Endothelial cell of umbilical vein (primary cell): ENCODE data around the gene PAM16. TPM values are rescaled to one million over a fixed set of nuclear protein-coding genes. Genes with fewer than 3 reads are reported as not detected.

Source experiments
- BruUV-seq: library from RNA; stranded (reverse); fragments of 400-500 nt; replicated peaks from 2 replicates; lab custom pipeline; 2021; lab: Mats Ljungman, UMichigan
- CTCF ChIA-PET: fragments of 300-600, 350-600 bp; sonication (Branson Sonifier 250); formaldehyde crosslinking; loops from one replicate; lab custom pipeline; 2021; ENCODE audit warnings: antibody characterized with exemption, inconsistent platforms; lab: Charles Lee
- POLR2A ChIA-PET: fragments of 300-600, 350-600 bp; sonication (Branson Sonifier 250); formaldehyde crosslinking; loops from one replicate; lab custom pipeline; 2021; ENCODE audit warnings: antibody characterized with exemption, inconsistent platforms; lab: Charles Lee
- DNase-seq: peaks from one replicate; pipeline ENCODE4 v3.0.0-alpha.2; 2011; ENCODE audit warnings: low read depth, low spot score
- FAIRE-seq: peaks from 2 replicates; lab custom pipeline; 2011; peaks lifted over from hg19 to GRCh38; lab: Jason Lieb, UNC
- H2AFZ ChIP-seq: 2 replicates; pipeline ENCODE4 v1.6.0; 2012; ENCODE audit warnings: low read depth, low read length, control low read depth, inconsistent platforms
- H3K27ac ChIP-seq: 2 replicates; pipeline ENCODE4 v1.5.1; 2011; ENCODE audit warnings: low read depth, mild to moderate bottlenecking, control low read depth, low read length, moderate library complexity; ENCODE audit not compliant: insufficient read depth
- H3K27me3 ChIP-seq, 2 experiments: 2 replicates each; pipeline versions ENCODE4 v1.6.0 to v1.6.1; 2011; ENCODE audit warnings: low read length in 2 of 2, mixed read lengths in 1 of 2; ENCODE audit not compliant: control insufficient read depth in 2 of 2, insufficient read depth in 2 of 2
- H3K36me3 ChIP-seq, 2 experiments: 2 replicates in 1 of 2; 3 replicates in 1 of 2; pipeline ENCODE4 v1.5.1; 2011; ENCODE audit warnings: low read length in 2 of 2, mild to moderate bottlenecking in 1 of 2, moderate library complexity in 1 of 2; ENCODE audit not compliant: control insufficient read depth in 2 of 2, insufficient read depth in 2 of 2; ENCODE audit errors: extremely low read depth in 1 of 2
- H3K4me1 ChIP-seq: 3 replicates; pipeline ENCODE4 v1.5.1; 2011; ENCODE audit warnings: mild to moderate bottlenecking, low read length; ENCODE audit not compliant: control insufficient read depth, insufficient read depth; ENCODE audit errors: extremely low read depth
- H3K4me2 ChIP-seq: 2 replicates; pipeline ENCODE4 v1.6.1; 2011; ENCODE audit warnings: low read length, control low read depth, mixed read lengths; ENCODE audit not compliant: insufficient read depth
- H3K4me3 ChIP-seq, 3 experiments: fragments of 200-600 bp in 1 of 3; sonication (generic), shearing (Covaris generic) in 1 of 3; replicated peaks in 1 of 3; 2 replicates each; pipeline ENCODE4 v1.5.1; 2011 to 2016; ENCODE audit warnings: control low read depth in 3 of 3, low read length in 3 of 3, mild to moderate bottlenecking in 2 of 3, inconsistent platforms in 1 of 3, low read depth in 1 of 3, moderate library complexity in 1 of 3; ENCODE audit not compliant: insufficient read depth in 1 of 3
- H3K79me2 ChIP-seq: 2 replicates; pipeline ENCODE4 v1.6.0; 2012; ENCODE audit warnings: low read length, inconsistent platforms; ENCODE audit not compliant: control insufficient read depth, insufficient read depth
- H3K9ac ChIP-seq: replicated peaks from 2 replicates; pipeline ENCODE3; 2011; ENCODE audit warnings: low read length, control low read depth; ENCODE audit not compliant: insufficient read depth; ENCODE audit errors: extremely low read depth
- H3K9me1 ChIP-seq: replicated peaks from 3 replicates; pipeline ENCODE4 v1.6.0; 2011; ENCODE audit warnings: mild to moderate bottlenecking, low read length; ENCODE audit not compliant: control insufficient read depth, insufficient read depth; ENCODE audit errors: extremely low read depth
- H3K9me3 ChIP-seq: replicated peaks from 2 replicates; pipeline ENCODE4 v1.5.1; 2012; ENCODE audit warnings: low read length, inconsistent platforms; ENCODE audit not compliant: control insufficient read depth, insufficient read depth
- H4K20me1 ChIP-seq: replicated peaks from 2 replicates; pipeline ENCODE3; 2011; ENCODE audit warnings: mild to moderate bottlenecking, low read length; ENCODE audit not compliant: control insufficient read depth, insufficient read depth; ENCODE audit errors: extremely low read depth
- EZH2 ChIP-seq: IDR thresholded peaks from 2 replicates; pipeline ENCODE4 v1.6.1; 2012; ENCODE audit warnings: borderline replicate concordance, low read depth, mild to moderate bottlenecking, moderate library complexity, low read length, inconsistent platforms; ENCODE audit not compliant: severe bottlenecking
- GATA2 ChIP-seq: IDR thresholded peaks from 2 replicates; pipeline ENCODE4 v1.7.0; 2011; ENCODE audit warnings: low read depth, mild to moderate bottlenecking, moderate library complexity, mixed read lengths, low read length; ENCODE audit not compliant: insufficient read length, insufficient read depth
- JUN ChIP-seq: IDR thresholded peaks from 2 replicates; pipeline ENCODE4 v1.6.1; 2011; ENCODE audit warnings: borderline replicate concordance, low read depth; ENCODE audit not compliant: insufficient read length, insufficient read depth
- MYC ChIP-seq: IDR thresholded peaks from one replicate; pipeline ENCODE4 v1.6.1; 2011; ENCODE audit warnings: mild to moderate bottlenecking, low read depth, low read length
- POLR2A ChIP-seq: IDR thresholded peaks from 2 replicates; pipeline ENCODE4 v1.6.1; 2012; ENCODE audit warnings: low read depth, mild to moderate bottlenecking, control low read depth, low read length
- POLR2AphosphoS5 ChIP-seq: IDR thresholded peaks from 2 replicates; pipeline ENCODE4 v1.6.1; 2012; ENCODE audit warnings: low read depth, mild to moderate bottlenecking, control low read depth, low read length, moderate library complexity; ENCODE audit not compliant: insufficient read depth
- dilution Hi-C: fragments of 300-500 bp; cut with MboI; formaldehyde crosslinking; loops from one replicate; pipeline ENCODE4 v1.15.0; 2019; ENCODE audit warnings: low sequenced_read_pairs; ENCODE audit not compliant: extremely low pct_ligation_motif_present
- intact Hi-C: fragments of 100-400 bp; cut with micrococcal nuclease; formaldehyde crosslinking; loops from one replicate; pipeline ENCODE4 v1.10.0; 2022
- polyA plus RNA-seq, 4 experiments: library from polyadenylated mRNA; depleted of rRNA in 3 of 4; stranded (reverse) in 3 of 4; unstranded in 1 of 4; fragments of >200 nt; gene quantifications; 2 replicates each; pipeline versions ENCODE4 v1.2.1 to v1.2.3, GENCODE V29; 2011 to 2012; ENCODE audit warnings: missing spikeins in 1 of 4
- total RNA-seq: library from RNA; stranded (reverse); gene quantifications from 2 replicates; pipeline ENCODE4 v1.2.3, GENCODE V29; 2021
- TF ChIP-seq, protein P1 (sequence below), 2 donors: IDR thresholded peaks; 1 replicate in 1 of 2; 2 replicates in 1 of 2; pipeline ENCODE4 v1.5.1; 2011; ENCODE audit warnings: low read length in 2 of 2, mild to moderate bottlenecking in 2 of 2, moderate library complexity in 2 of 2, control low read depth in 1 of 2, inconsistent platforms in 1 of 2, low read depth in 1 of 2; ENCODE audit not compliant: insufficient read depth in 1 of 2; ENCODE audit errors: extremely low read depth in 1 of 2
- TF ChIP-seq, protein P2 (sequence below): IDR thresholded peaks from 2 replicates; pipeline ENCODE4 v1.6.1; 2011; ENCODE audit not compliant: insufficient read depth, insufficient read length

The PAM16 gene
- total and polyA plus RNA-seq, 2 donors (not counting 3 experiments of a cell fraction or from before 2014, with no cell fraction given): 40.0 to 67.2 TPM

DNA sequence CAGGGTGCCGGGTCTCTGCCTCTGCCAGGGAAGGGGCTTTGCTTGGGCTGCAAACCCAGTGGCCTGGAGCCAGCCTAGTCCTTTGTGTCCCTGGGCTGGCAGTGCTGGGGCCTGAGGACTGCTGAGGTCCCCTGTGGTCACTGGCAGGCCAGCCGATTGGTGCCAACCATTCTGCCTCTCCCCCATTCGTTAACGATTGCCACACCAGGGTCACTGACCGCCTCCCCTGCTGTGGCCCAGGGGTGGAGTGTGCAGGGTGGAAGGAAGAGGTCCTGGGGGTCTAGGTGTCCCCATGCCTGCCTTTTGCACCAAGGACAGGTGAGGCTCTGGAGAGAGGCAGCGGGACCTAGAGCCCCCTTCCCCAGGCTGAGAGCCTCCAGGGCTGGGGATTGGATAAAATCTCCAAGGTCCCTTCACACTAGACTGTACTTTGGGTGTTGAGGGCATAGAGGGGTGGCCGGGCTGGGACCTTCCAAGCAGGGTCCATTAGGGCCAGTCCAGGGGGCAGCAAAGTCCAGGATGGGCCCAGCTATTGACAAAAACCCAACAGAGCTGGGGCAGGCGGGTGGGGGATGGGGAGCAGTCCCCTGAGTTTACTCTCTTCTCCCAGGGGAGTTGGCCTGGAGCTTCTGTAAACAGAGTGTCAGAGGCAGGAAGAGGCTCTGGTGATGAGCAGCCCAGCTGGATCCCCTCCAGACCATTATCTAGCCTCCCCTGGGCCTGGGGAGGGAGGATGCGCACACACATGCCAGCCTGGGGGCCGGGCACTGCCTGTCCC lies 21.6 kb upstream of the PAM16 start:
- FAIRE-seq (no peak), DNase-seq (no peak)
- Histone ChIP-seq H3K27me3 (no peaks in the 10 kb centered on the region), H3K9ac (no peak overlapping the region), H2AFZ (no peak overlapping the region), H3K4me3 (no peak overlapping the region), H3K79me2 (no peaks in the 10 kb centered on the region), H3K27ac (no peak overlapping the region), H3K9me3 (no peaks in the 10 kb centered on the region), H3K9me1 (no peaks in the 10 kb centered on the region), H3K4me2 (peak overlapping the region; percentile 56), H3K36me3 (no peaks in the 10 kb centered on the region), H3K4me1 (peaks cover 6% of the 10 kb centered on the region), H4K20me1 (no peaks in the 10 kb centered on the region)
- TF ChIP-seq, protein P1, sequence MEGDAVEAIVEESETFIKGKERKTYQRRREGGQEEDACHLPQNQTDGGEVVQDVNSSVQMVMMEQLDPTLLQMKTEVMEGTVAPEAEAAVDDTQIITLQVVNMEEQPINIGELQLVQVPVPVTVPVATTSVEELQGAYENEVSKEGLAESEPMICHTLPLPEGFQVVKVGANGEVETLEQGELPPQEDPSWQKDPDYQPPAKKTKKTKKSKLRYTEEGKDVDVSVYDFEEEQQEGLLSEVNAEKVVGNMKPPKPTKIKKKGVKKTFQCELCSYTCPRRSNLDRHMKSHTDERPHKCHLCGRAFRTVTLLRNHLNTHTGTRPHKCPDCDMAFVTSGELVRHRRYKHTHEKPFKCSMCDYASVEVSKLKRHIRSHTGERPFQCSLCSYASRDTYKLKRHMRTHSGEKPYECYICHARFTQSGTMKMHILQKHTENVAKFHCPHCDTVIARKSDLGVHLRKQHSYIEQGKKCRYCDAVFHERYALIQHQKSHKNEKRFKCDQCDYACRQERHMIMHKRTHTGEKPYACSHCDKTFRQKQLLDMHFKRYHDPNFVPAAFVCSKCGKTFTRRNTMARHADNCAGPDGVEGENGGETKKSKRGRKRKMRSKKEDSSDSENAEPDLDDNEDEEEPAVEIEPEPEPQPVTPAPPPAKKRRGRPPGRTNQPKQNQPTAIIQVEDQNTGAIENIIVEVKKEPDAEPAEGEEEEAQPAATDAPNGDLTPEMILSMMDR (IDR thresholded peaks at IDR 0.05; ENCODE audit: extremely low read depth in 1 of 2, insufficient read depth in 1 of 2, low read depth in 1 of 2, low read length in 2 of 2): no peak
- no peak for TF ChIP-seq JUN
- TF ChIP-seq GATA2: no peak
- no peak for TF ChIP-seq EZH2
- no peak for TF ChIP-seq POLR2AphosphoS5
- TF ChIP-seq, protein P2, sequence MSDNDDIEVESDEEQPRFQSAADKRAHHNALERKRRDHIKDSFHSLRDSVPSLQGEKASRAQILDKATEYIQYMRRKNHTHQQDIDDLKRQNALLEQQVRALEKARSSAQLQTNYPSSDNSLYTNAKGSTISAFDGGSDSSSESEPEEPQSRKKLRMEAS: no peak
- TF ChIP-seq POLR2A: no peak
- TF ChIP-seq MYC: no peak
- intact Hi-C loops: no loop called here
- POLR2A ChIA-PET: no interaction called here
- CTCF ChIA-PET: interaction anchor here (1.3 to 3.3 kb wide), 3 partner anchors 14 to 31 kb away, joined by 3 to 11 read pairs (median 5); no protein-coding TSS in a partner anchor
- no TSS peak for BruUV-seq
- dilution Hi-C loops: no loop called here
